GM12872 (cell line): ENCODE results near the gene GAREM2.

Experiments
- TF ChIP-seq, protein P1 (sequence below): IDR thresholded peaks from 3 replicates; pipeline ENCODE4 v1.5.1; 2011; ENCODE audit warnings: low read depth, mild to moderate bottlenecking, low read length, moderate library complexity; ENCODE audit not compliant: insufficient read depth

The GAREM2 gene

DNA sequence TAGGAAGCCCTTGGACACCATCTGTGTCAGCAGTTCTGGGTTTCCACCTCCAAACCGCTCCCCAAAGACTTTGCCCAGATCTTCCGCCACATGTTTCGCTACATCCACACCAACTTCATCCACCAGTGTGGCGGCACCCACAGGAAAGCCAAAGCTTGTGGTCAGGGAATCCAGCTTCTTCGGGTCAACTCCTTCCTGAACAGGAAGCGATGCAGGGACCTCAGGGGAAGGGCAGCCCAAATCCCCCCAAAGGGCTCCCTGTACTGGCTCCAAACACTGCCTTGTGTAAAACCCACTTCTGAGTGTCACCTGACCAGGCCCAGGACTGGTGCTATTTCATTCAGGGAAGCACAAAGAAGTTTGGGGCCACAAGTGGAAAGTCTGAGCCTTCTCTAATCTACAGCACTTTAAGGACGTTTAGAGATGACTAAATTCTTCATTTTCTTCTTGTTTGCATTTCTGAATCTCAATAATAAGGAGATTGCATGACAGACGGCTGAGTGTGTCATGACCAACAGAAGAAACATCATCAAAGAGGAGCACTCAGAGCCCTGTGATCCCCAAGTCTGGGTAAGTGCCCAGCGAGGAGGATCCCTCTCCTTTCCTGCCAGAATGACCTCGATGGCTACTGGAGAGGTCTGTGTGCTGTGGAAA lies 20.8 kb downstream of the GAREM2 start:
- TF ChIP-seq, protein P1, sequence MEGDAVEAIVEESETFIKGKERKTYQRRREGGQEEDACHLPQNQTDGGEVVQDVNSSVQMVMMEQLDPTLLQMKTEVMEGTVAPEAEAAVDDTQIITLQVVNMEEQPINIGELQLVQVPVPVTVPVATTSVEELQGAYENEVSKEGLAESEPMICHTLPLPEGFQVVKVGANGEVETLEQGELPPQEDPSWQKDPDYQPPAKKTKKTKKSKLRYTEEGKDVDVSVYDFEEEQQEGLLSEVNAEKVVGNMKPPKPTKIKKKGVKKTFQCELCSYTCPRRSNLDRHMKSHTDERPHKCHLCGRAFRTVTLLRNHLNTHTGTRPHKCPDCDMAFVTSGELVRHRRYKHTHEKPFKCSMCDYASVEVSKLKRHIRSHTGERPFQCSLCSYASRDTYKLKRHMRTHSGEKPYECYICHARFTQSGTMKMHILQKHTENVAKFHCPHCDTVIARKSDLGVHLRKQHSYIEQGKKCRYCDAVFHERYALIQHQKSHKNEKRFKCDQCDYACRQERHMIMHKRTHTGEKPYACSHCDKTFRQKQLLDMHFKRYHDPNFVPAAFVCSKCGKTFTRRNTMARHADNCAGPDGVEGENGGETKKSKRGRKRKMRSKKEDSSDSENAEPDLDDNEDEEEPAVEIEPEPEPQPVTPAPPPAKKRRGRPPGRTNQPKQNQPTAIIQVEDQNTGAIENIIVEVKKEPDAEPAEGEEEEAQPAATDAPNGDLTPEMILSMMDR = no peak

DNA sequence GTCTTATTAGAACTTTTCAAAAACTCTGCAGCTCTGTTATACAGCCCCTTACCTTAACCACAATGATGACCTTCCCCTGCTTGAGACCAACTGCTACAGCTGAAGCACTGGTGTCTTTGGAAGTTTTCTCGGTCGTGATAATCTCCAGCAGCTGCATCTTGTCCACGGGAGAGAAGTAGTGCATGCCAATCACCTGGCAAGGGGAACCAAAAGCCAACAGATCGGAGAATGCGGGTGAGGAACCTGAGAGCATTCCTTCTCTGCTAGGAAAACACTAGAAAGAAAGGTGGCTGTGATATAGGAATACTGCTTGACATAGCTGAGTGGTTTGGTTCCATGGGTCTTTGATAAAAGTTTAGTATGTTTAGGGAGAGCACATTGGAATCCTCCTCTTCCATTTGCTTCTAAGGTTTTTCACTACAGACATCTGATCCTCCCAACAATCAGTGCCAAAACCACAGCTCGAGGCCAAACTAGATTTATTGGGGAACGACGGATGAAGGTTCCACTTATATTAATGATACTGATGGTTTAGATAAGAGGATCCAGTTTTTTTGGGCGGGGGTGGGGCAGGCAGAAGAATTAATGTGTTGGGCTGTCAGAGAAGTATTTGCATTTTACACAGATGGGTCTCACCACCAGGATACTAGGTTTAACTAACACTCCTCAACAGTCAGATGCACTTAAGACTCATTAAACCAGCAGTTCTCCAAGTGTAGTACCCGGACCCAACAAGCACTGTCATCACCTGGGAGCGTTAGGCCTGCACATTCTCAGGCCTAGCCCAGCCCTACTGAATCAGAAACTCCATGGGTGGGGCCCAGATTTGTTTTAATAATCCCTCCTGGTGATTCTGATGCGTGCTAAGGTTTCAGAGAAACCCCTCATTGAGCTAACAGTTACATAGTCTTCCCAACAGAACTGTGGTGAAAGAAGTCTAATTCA lies 22.4 kb downstream of the GAREM2 start:
- TF ChIP-seq, protein P1 = no peak

DNA sequence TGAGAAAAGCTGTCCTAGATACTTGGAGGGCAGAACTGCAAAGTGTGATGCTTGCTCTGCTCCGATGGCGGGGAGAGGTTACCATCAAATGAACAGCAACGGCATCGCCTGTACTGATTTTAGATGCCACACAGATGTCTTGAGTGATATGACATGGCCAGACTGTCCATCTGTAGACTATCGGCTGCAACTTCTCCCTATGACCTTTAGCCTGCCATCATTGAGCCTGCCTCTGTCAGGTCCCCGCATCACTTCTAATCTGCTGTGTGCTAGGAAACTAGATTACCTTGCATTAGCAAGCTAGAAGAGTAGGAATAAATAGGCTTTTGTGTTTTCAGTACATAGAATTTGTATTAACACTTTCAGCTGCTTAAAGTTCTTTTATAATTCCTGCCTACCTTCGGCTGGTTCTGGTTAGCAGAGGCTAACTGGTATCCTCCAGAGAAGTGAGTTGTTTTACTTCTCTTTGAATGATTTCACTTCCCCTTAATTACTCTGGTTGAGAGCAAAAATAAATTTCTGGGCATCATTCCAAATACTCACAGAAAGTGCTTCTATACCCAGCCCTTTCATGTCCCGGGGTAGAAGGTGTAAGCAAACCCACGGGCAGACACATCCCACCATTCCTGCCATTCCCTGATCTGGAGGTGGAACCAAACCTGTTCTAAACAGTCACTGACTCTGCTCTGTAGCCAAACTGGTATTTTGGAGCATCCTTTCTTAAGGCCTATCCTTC lies 24.0 kb downstream of the GAREM2 start:
- TF ChIP-seq, protein P1 = no peak

DNA sequence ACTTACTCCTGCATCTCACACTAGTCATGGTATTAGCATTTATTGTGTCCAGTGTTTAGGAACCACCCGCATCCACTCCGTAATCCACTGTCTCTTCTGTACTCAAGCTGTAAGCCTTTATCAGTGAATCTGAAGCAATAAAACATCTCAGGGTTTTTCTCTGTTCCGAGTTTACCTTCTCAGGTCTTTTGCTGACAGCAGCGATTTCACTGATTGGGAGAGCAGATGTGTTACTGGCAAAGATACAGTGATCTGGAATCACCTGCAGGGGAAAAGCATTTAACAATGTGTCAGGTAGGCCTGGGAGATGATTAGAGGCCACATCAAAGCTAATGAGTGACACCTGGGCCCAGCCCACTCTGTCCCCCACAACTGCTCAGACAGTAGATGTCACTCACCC lies 24.6 kb downstream of the GAREM2 start:
- TF ChIP-seq, protein P1 = no peak

DNA sequence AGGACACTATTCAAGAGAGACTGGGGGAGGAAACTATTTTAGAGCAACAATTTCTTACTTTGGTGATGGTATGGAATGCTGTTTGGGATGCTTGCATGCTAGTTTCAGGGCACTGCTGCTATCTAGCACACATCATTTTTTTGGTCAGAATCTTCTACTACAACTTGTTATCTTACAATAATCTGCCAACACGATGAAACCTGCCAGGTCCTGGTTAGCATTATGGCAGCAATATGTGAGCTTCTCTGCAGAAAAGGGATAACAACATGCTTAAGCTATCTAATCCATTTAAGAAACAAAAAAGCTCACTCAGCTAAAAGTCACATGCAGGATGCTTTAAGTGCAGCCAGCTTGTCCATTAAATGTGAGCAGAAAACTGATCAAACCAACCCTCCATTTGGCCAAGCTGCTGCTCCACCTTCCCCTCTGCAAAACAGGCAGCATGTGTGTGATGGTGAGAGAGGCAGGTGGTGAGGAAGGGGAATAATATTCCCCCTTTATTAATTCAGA lies 30.1 kb downstream of the GAREM2 start:
- TF ChIP-seq, protein P1 = no peak

DNA sequence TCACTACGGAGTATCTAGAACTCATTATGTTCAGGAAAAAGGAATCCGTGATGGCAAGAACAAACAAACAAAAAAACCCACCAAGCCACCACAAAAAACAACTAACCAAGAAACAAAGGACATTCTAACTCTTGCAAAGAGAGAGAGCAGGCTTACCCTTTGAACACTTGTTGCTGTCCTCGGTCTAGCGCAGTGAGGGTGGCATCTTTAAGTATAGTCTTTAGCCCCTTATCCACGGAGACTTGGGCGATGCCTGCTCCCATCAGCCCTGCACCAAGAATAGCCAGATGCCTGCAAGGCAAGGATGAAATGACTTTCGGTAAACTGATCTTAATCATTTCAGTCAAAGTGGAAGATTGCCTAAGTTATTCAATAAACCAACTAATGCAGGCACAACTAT lies 31.0 kb downstream of the GAREM2 start:
- TF ChIP-seq, protein P1 = no peak

DNA sequence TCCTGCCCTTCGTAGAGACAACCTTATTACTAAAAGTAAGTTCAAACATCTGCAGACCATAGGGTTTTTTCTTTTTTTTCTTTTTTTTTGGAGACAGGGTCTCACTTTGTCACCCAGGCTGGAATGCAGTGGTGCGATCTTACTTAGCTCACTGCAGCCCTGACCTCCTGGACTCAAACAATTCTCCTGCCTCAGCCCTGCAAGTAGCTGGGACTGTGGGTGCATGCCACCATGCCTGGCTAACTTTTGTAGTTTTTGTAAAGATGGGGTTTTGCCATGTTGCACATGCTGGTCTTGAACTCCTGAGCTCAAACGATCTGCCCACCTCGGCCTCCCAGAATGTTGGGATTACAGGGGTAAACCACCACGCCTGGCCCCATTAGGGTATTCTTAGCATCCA lies 39.1 kb downstream of the GAREM2 start:
- TF ChIP-seq, protein P1 = no peak
